ENCODE results near the gene BRIX1. TPM values are rescaled to one million over a fixed set of nuclear protein-coding genes. Genes with fewer than 3 reads are reported as not detected.

The BRIX1 gene, protein sequence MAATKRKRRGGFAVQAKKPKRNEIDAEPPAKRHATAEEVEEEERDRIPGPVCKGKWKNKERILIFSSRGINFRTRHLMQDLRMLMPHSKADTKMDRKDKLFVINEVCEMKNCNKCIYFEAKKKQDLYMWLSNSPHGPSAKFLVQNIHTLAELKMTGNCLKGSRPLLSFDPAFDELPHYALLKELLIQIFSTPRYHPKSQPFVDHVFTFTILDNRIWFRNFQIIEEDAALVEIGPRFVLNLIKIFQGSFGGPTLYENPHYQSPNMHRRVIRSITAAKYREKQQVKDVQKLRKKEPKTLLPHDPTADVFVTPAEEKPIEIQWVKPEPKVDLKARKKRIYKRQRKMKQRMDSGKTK
- 56.2 and 88.5 TPM in 2 replicates for polyA plus RNA-seq (2011; rRNA removed)
- polyA plus RNA-seq (2012; cell fraction: cytosol; rRNA removed): 23.3 and 24.9 TPM in 2 replicates
- polyA plus RNA-seq (2012; cell fraction: nucleus; rRNA removed): 7.8 and 11.6 TPM in 2 replicates
- 67.3 to 77.8 TPM (median 70.2 TPM) in 3 replicates for polyA plus RNA-seq (2017; fragmentation: RNase III; extraction: RNeasy Plus Mini Kit Qiagen cat#74134 plus additional on column Dnase treatment)
- 14.3 and 16.5 TPM in 2 replicates for polyA minus RNA-seq (2011; rRNA and poly(A)+ RNA removed)

DNA sequence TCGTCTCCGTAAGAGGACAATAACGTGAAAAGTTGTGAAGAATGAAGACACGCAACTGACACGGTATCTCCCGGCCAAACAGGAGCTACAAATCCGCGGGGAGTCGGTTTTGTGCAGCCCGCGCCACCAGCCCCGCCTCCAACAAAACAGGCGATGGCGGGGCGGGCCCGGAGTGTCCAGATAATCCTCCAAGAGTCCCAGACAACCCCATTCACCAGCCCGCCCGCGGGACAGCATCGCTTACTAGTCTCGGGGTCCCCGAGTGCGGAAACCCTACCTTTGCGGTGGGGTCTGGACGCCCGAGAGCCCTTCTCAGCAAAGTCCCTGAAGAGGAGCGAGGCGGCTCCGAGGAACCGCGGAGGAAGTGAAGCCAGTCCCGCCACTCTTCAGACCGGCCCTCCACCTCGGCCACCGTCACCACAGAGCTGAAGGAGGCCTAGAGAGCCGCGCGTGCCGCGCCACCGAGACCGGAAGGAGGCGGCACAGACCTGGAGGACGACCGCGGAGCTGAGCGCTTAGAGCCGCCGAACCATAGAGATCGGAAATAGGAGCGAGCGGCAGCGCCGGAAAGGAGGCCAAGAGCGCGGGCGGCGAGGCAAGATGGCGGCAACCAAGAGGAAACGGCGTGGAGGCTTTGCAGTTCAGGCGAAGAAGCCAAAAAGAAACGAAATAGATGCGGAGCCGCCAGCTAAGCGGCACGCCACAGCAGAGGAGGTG, at the start of gene BRIX1, which contains the start of gene RAD1:
BRIX1 (plus strand) TSS at position 573 of the 717 bp plus-strand sequence; CDS start at position 601, 28 bp downstream.
RAD1 (minus strand) TSS at position 366 of the 717 bp plus-strand sequence. CDS start 612 bp downstream, outside the sequence.
- H3K27ac ChIP-seq: peak within 1 kb of the TSS; percentile 96 to 98
- POLR2A ChIA-PET: interaction anchor here (0.6 to 2.2 kb wide), 14 partner anchors 9 to 907 kb away, joined by 3 to 41 read pairs (median 4); partner anchors contain the start of genes AMACR, DNAJC21 and TTC23L
- no peak for FAIRE-seq
- peaks cover 38% of the 10 kb centered on the region for H3K4me1 ChIP-seq
- H3K9me3 ChIP-seq: no peaks in the 10 kb centered on the region
- peak; percentile 99 to 100 for ATAC-seq
- under 1% methylated on average over 42 of the region's 67 CpGs for WGBS (ENCODE audit: missing lambda C conversion rate)
- H3K4me2 ChIP-seq: peak within 1 kb of the TSS; percentile 97
- H3K4me3 ChIP-seq: peak within 1 kb of the TSS; percentile 96
- CTCF ChIA-PET: interaction anchor here (0.5 to 3.8 kb wide), 15 partner anchors 9 to 441 kb away, joined by 3 to 21 read pairs (median 5); partner anchors contain the start of gene DNAJC21
- TF ChIP-seq NPAS2 (CRISPR knock-in tag; IDR thresholded peaks at IDR 0.05; ENCODE audit: borderline replicate concordance) (no peak), PHF8 (IDR thresholded peaks at IDR 0.05; ENCODE audit: borderline replicate concordance, low read depth) (peak; percentile 75; the same call in 1 of the 2 replicates), TP53 (CRISPR knock-in tag; IDR thresholded peaks at IDR 0.05) (no peak), EHMT2 (IDR thresholded peaks at IDR 0.05; ENCODE audit: low read depth) (no peak), ESRRA (IDR thresholded peaks at IDR 0.05; ENCODE audit: borderline replicate concordance, low read length) (no peak), JUN (IDR thresholded peaks at IDR 0.05) (peak; percentile 77 to 97), JUNB (IDR thresholded peaks at IDR 0.05) (no peak), HEYL (CRISPR knock-in tag; IDR thresholded peaks at IDR 0.05) (no peak), EP300 (IDR thresholded peaks at IDR 0.05) (no peak), RCOR1 (IDR thresholded peaks at IDR 0.05; ENCODE audit: low read depth, low read length) (no peak), BHLHE40 (IDR thresholded peaks at IDR 0.05; ENCODE audit: low read depth, low read length) (peak; percentile 46; the same call in 1 of the 2 replicates), CHD2 (IDR thresholded peaks at IDR 0.05; ENCODE audit: low read length, partially characterized antibody) (no peak), RAD21 (conservative IDR thresholded peaks at IDR 0.05 in 1 of 2, IDR thresholded peaks at IDR 0.05 in 1 of 2) (0 out of 5 replicates have a peak, but pooled peaks of 1 of the 2 experiments have one; percentile 12), ZSCAN20 (CRISPR knock-in tag; IDR thresholded peaks at IDR 0.05) (no peak), NFE2L2 (conservative IDR thresholded peaks at IDR 0.05; ENCODE audit: low read length) (no peak), HOXA7 (CRISPR knock-in tag; IDR thresholded peaks at IDR 0.05) (no peak), KDM5A (IDR thresholded peaks at IDR 0.05) (peak; percentile 96; the same call in 1 of the 2 replicates), MAZ (IDR thresholded peaks at IDR 0.05; ENCODE audit: borderline replicate concordance, low read depth, low read length) (no peak), FOXS1 (CRISPR knock-in tag; IDR thresholded peaks at IDR 0.05) (no peak), ZC3H11A (IDR thresholded peaks at IDR 0.05) (no peak), POLR2A (IDR thresholded peaks at IDR 0.05; ENCODE audit: low read length) (peak; percentile 72), SREBF2 (IDR thresholded peaks at IDR 0.05) (no peak), FOSB (CRISPR knock-in tag; IDR thresholded peaks at IDR 0.05) (no peak), ZNF302 (CRISPR knock-in tag; IDR thresholded peaks at IDR 0.05) (no peak)
- TF ChIP-seq, protein P1, sequence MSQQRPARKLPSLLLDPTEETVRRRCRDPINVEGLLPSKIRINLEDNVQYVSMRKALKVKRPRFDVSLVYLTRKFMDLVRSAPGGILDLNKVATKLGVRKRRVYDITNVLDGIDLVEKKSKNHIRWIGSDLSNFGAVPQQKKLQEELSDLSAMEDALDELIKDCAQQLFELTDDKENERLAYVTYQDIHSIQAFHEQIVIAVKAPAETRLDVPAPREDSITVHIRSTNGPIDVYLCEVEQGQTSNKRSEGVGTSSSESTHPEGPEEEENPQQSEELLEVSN (IDR thresholded peaks at IDR 0.05; ENCODE audit: borderline replicate concordance, low read depth): no peak; the same call in 1 of the 2 replicates
- TF ChIP-seq, protein P2, sequence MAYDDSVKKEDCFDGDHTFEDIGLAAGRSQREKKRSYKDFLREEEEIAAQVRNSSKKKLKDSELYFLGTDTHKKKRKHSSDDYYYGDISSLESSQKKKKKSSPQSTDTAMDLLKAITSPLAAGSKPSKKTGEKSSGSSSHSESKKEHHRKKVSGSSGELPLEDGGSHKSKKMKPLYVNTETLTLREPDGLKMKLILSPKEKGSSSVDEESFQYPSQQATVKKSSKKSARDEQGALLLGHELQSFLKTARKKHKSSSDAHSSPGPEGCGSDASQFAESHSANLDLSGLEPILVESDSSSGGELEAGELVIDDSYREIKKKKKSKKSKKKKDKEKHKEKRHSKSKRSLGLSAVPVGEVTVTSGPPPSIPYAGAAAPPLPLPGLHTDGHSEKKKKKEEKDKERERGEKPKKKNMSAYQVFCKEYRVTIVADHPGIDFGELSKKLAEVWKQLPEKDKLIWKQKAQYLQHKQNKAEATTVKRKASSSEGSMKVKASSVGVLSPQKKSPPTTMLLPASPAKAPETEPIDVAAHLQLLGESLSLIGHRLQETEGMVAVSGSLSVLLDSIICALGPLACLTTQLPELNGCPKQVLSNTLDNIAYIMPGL (CRISPR knock-in tag; IDR thresholded peaks at IDR 0.05; ENCODE audit: borderline replicate concordance): no peak
- TF ChIP-seq, protein P3, sequence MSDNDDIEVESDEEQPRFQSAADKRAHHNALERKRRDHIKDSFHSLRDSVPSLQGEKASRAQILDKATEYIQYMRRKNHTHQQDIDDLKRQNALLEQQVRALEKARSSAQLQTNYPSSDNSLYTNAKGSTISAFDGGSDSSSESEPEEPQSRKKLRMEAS (IDR thresholded peaks at IDR 0.05): peak; percentile 96
- TF ChIP-seq, protein P4, sequence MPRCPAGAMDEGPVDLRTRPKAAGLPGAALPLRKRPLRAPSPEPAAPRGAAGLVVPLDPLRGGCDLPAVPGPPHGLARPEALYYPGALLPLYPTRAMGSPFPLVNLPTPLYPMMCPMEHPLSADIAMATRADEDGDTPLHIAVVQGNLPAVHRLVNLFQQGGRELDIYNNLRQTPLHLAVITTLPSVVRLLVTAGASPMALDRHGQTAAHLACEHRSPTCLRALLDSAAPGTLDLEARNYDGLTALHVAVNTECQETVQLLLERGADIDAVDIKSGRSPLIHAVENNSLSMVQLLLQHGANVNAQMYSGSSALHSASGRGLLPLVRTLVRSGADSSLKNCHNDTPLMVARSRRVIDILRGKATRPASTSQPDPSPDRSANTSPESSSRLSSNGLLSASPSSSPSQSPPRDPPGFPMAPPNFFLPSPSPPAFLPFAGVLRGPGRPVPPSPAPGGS (IDR thresholded peaks at IDR 0.05): peak; percentile 81
- DNase-seq (ENCODE audit: low read depth in 1 of 2, low spot score in 1 of 2): peak; percentile 86 to 98
